Mesenchymal stem cell (in vitro differentiated cells and primary cell): ENCODE data around the gene BCL6B.
"Not testable (repeated sequence)": the region's sequence is repeated elsewhere in the genome, so short reads cannot be mapped to it uniquely, and the experiment has no call there.

ENCODE experiments used
- DNase-seq: peaks from one replicate; pipeline ENCODE4 v3.0.0-alpha.2; 2013
- H2AFZ ChIP-seq: one replicate; pipeline ENCODE4 v1.6.1; 2013; ENCODE audit warnings: low read depth, mild to moderate bottlenecking, control low read depth, inconsistent platforms, low read length, moderate library complexity
- H2AK5ac ChIP-seq: 2 replicates; pipeline ENCODE4 v1.6.1; 2013; ENCODE audit warnings: low read length, moderate library complexity, mild to moderate bottlenecking, inconsistent platforms; ENCODE audit not compliant: severe bottlenecking
- H2BK120ac ChIP-seq: one replicate; pipeline ENCODE4 v1.6.1; 2013; ENCODE audit warnings: low read depth, mild to moderate bottlenecking, inconsistent platforms, low read length, moderate library complexity
- H2BK12ac ChIP-seq, 2 experiments: one replicate each; pipeline ENCODE4 v1.6.1; 2013; ENCODE audit warnings: inconsistent platforms in 2 of 2, low read length in 2 of 2, mild to moderate bottlenecking in 2 of 2, moderate library complexity in 2 of 2, control low read depth in 1 of 2
- H2BK15ac ChIP-seq: one replicate; pipeline ENCODE4 v1.6.1; 2013; ENCODE audit warnings: mild to moderate bottlenecking, low read depth, inconsistent platforms; ENCODE audit not compliant: poor library complexity, severe bottlenecking
- H2BK5ac ChIP-seq: 2 replicates; pipeline ENCODE4 v1.6.1; 2013; ENCODE audit warnings: low read depth, mild to moderate bottlenecking, low read length, control low read depth, inconsistent platforms; ENCODE audit not compliant: poor library complexity, severe bottlenecking
- H3K14ac ChIP-seq, 2 experiments: one replicate each; pipeline ENCODE4 v1.6.1; 2013; ENCODE audit warnings: inconsistent platforms in 2 of 2, low read length in 2 of 2, control low read depth in 1 of 2, mild to moderate bottlenecking in 1 of 2, moderate library complexity in 1 of 2
- H3K18ac ChIP-seq, 2 experiments: one replicate each; pipeline ENCODE4 v1.6.1; 2013; ENCODE audit warnings: inconsistent platforms in 2 of 2, low read length in 2 of 2, control low read depth in 1 of 2, low read depth in 1 of 2, mild to moderate bottlenecking in 1 of 2
- H3K23ac ChIP-seq, 2 experiments: one replicate each; pipeline ENCODE4 v1.6.1; 2013; ENCODE audit warnings: inconsistent platforms in 2 of 2, low read length in 2 of 2, mild to moderate bottlenecking in 2 of 2, moderate library complexity in 2 of 2, control low read depth in 1 of 2
- H3K27ac ChIP-seq: 2 replicates; pipeline ENCODE4 v1.5.1; 2013; ENCODE audit warnings: mild to moderate bottlenecking, moderate library complexity, low read length, control low read depth, inconsistent platforms; ENCODE audit not compliant: poor library complexity, severe bottlenecking
- H3K27me3 ChIP-seq, 2 experiments: 2 replicates each; pipeline versions ENCODE4 v1.6.1 to v1.7.0; 2013; ENCODE audit warnings: low read length in 2 of 2, mild to moderate bottlenecking in 2 of 2, moderate library complexity in 2 of 2, control low read depth in 1 of 2, inconsistent platforms in 1 of 2; ENCODE audit not compliant: control insufficient read depth in 1 of 2, insufficient read depth in 1 of 2
- H3K36me3 ChIP-seq, 2 experiments: 2 replicates each; pipeline versions ENCODE4 v1.6.1 to v1.7.0; 2013; ENCODE audit warnings: low read length in 2 of 2, control low read depth in 1 of 2, inconsistent platforms in 1 of 2, low read depth in 1 of 2, mild to moderate bottlenecking in 1 of 2; ENCODE audit not compliant: insufficient read depth in 2 of 2, control insufficient read depth in 1 of 2
- H3K4ac ChIP-seq, 2 experiments: one replicate each; pipeline ENCODE4 v1.6.1; 2013; ENCODE audit warnings: inconsistent platforms in 2 of 2, low read length in 2 of 2, mild to moderate bottlenecking in 2 of 2, moderate library complexity in 2 of 2, control low read depth in 1 of 2, low read depth in 1 of 2
- H3K4me1 ChIP-seq: 2 replicates; pipeline ENCODE4 v1.6.1; 2013; ENCODE audit warnings: low read depth, low read length, control low read depth; ENCODE audit not compliant: control insufficient read depth, insufficient read depth
- H3K4me2 ChIP-seq: 2 replicates; pipeline ENCODE4 v1.6.1; 2013; ENCODE audit warnings: low read length, mild to moderate bottlenecking, inconsistent platforms; ENCODE audit not compliant: poor library complexity, severe bottlenecking
- H3K4me3 ChIP-seq, 2 experiments: 2 replicates each; pipeline versions ENCODE4 v1.5.1 to v1.7.0; 2013; ENCODE audit warnings: low read length in 2 of 2, mild to moderate bottlenecking in 2 of 2, control low read depth in 1 of 2, low read depth in 1 of 2; ENCODE audit not compliant: insufficient read depth in 1 of 2
- H3K79me1 ChIP-seq: replicated peaks from 2 replicates; pipeline ENCODE4 v1.6.1; 2013; ENCODE audit warnings: mild to moderate bottlenecking, control low read depth, low read length, inconsistent platforms; ENCODE audit not compliant: poor library complexity, severe bottlenecking
- H3K9ac ChIP-seq: 2 replicates; pipeline ENCODE4 v1.7.0; 2013; ENCODE audit warnings: mild to moderate bottlenecking, low read length, moderate library complexity
- H3K9me3 ChIP-seq: 2 replicates; pipeline ENCODE4 v1.7.0; 2013; ENCODE audit warnings: mild to moderate bottlenecking, low read length; ENCODE audit not compliant: control insufficient read depth
- H4K8ac ChIP-seq: one replicate; pipeline ENCODE4 v1.6.1; 2013; ENCODE audit warnings: inconsistent platforms, mild to moderate bottlenecking, low read length, moderate library complexity
- H4K91ac ChIP-seq: one replicate; pipeline ENCODE4 v1.6.1; 2013; ENCODE audit warnings: mild to moderate bottlenecking, low read length, inconsistent platforms
- WGBS: methylation state at CpG from one replicate; pipeline ENCODE4 v1.1.7; 2013; ENCODE audit warnings: mixed read lengths; 5-methylcytosine and 5-hydroxymethylcytosine counted together

Gene BCL6B

DNA sequence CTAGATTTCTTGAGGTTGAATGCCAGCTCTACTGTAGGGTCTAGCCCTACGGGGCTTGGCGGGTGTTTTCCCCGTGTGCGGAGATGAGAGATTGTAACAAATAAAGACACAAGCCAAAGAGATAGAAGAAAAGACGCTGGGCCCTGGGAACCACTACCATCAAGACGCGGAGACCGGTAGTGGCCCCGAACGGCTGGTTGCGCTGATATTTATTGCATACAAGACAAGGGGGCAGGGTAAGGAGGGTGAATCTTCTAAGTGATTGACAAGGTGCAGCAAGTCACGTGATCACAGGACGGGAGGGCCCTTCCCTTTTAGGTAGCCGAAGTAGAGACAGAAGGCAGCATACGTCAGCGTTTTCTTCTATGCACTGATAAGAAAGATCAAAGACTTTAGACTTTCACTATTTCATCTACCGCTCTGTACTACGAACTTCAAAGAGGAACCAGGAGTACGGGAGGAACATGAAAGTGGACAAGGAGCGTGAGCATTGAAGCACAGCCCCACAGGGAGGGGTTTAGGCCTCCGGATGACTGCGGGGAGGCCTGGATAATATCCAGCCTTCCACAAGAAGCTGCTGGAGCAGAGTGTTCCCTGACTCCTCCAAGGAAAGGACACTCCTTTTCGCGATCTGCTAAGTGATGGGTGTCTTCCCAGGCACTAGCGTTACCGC, 24.0 kb downstream of the BCL6B start:
- H2BK15ac ChIP-seq, H3K4ac ChIP-seq, DNase-seq, H4K91ac ChIP-seq, H4K8ac ChIP-seq, H2BK12ac ChIP-seq, H3K4me2 ChIP-seq, H3K9me3 ChIP-seq, H2BK5ac ChIP-seq, H3K36me3 ChIP-seq, H2AK5ac ChIP-seq, H2BK120ac ChIP-seq, H3K79me1 ChIP-seq, H3K18ac ChIP-seq, H3K14ac ChIP-seq, H3K27ac ChIP-seq, H2AFZ ChIP-seq, H3K23ac ChIP-seq: not testable (repeated sequence)
- Histone ChIP-seq H3K9ac (peak overlapping the region; percentile 41), H3K27me3 (peaks cover 44 to 68% of the 10 kb centered on the region in 2 experiments), H3K4me3 (peak overlapping the region in 1 of 2 experiments; percentile 66), H3K4me1 (peaks cover 30% of the 10 kb centered on the region)
- WGBS: 4% methylated on average over 22 of the region's 26 CpGs

DNA sequence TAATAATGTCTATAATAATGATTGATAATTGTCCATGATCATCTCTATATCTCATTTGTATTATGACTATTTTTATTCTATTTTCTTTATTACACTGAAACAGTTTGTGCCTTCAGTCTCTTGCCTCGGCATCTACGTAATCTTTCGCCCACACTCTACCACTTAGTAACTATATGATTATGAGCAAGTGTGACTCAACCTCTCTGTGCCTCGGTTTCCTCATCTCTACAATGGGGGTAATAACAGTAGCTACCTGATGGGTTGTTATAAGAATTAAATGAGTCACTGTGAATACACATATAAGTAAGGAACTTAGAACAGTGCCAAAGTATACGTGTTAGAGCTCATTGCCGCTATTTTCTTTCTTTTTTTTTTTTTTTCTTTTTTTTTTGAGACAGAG, 24.7 kb downstream of the BCL6B start:
- Histone ChIP-seq H3K18ac (no peak overlapping the region), H3K4me3 (no peak overlapping the region), H3K9ac (no peak overlapping the region), H2BK12ac (no peak overlapping the region), H3K4me2 (no peak overlapping the region), H3K4ac (no peak overlapping the region), H4K91ac (no peak overlapping the region), H2AFZ (no peak overlapping the region), H3K27ac (no peak overlapping the region), H3K79me1 (no peaks in the 10 kb centered on the region), H4K8ac (no peak overlapping the region), H2BK120ac (no peak overlapping the region), H3K23ac (no peak overlapping the region), H2BK15ac (no peak overlapping the region), H3K36me3 (no peaks in the 10 kb centered on the region), H2AK5ac (no peak overlapping the region), H3K4me1 (peaks cover 23% of the 10 kb centered on the region), H3K14ac (no peak overlapping the region), H2BK5ac (no peak overlapping the region), H3K27me3 (peaks cover 37 to 61% of the 10 kb centered on the region in 2 experiments), H3K9me3 (no peaks in the 10 kb centered on the region)
- no CpG with 5 or more reads among the region's 6 CpGs for WGBS
- DNase-seq: no peak

DNA sequence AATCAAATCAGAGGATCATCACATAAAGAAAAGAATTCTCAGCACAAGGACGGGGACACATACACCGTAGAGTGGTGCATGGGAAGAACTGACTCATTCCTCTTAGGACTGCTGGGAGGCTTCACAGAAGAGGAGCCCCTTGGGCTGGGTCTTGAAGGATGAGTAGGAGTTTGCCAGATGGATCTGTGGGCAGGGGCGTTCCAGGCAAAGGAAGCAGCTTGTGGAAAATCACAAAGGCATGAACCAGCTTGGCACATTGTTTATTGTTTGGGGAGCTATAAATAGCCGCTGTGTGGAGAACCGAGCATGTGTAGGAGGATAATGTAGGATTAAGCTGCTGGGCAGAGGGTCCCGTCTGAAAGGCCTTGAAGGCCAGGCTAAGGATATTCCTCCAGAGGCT, 26.1 kb downstream of the BCL6B start:
- Histone ChIP-seq H2AFZ (no peak overlapping the region), H3K23ac (no peak overlapping the region), H3K4me2 (no peak overlapping the region), H3K9me3 (no peaks in the 10 kb centered on the region), H4K8ac (no peak overlapping the region), H2AK5ac (no peak overlapping the region), H3K27ac (no peak overlapping the region), H4K91ac (no peak overlapping the region), H3K9ac (no peak overlapping the region), H2BK12ac (no peak overlapping the region), H3K79me1 (no peaks in the 10 kb centered on the region), H2BK5ac (no peak overlapping the region), H3K4ac (no peak overlapping the region), H3K4me3 (no peak overlapping the region), H3K27me3 (peaks cover 26 to 56% of the 10 kb centered on the region in 2 experiments), H2BK120ac (no peak overlapping the region), H3K4me1 (peaks cover 10% of the 10 kb centered on the region), H3K36me3 (no peaks in the 10 kb centered on the region), H2BK15ac (no peak overlapping the region), H3K14ac (no peak overlapping the region), H3K18ac (no peak overlapping the region)
- WGBS: 46% methylated on average over 5 of the region's 6 CpGs
- DNase-seq: peak; percentile 69

DNA sequence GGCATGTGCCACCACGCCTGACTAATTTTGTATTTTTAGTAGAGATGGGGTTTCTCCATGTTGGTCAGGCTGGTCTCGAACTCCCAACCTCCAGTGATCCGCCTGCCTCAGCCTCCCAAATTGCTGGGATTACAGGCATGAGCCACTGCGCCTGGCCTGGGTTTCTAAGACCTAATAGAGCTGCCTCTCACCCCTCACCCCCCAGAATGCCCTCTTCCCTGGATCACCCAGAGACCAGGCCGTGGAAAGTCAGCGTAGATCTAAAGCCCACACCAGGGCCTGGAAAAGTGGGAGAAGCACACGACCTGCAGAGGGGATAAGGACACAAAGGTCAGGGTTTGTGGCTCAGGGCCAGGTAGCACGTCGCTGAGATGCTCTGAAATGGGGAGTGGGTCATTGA, 27.7 kb downstream of the BCL6B start:
- not testable (repeated sequence) for H3K4ac ChIP-seq, H3K79me1 ChIP-seq, H3K9me3 ChIP-seq, H3K36me3 ChIP-seq, H3K4me1 ChIP-seq, H2BK5ac ChIP-seq, H3K9ac ChIP-seq, H2AK5ac ChIP-seq, H3K4me2 ChIP-seq, H2BK12ac ChIP-seq, H4K8ac ChIP-seq, H3K18ac ChIP-seq, H2BK120ac ChIP-seq, H3K14ac ChIP-seq, H2BK15ac ChIP-seq, H2AFZ ChIP-seq, DNase-seq, H3K23ac ChIP-seq, H3K27ac ChIP-seq, H3K4me3 ChIP-seq
- WGBS: 88% methylated on average over 9 of the region's 9 CpGs
- Histone ChIP-seq H4K91ac (peak overlapping the region; percentile 63), H3K27me3 (peaks cover 17 to 53% of the 10 kb centered on the region in 2 experiments)
